Epithelial cell of esophagus (primary cell): ENCODE data around the gene KRTAP10-11.

ENCODE experiments used
- DNase-seq: peaks from one replicate; pipeline ENCODE4 v3.0.0; 2010; ENCODE audit warnings: low read depth
- H3K4me3 ChIP-seq: 2 replicates; pipeline ENCODE4 v1.5.1; 2011; ENCODE audit warnings: mild to moderate bottlenecking, low read length, control low read depth
- TF ChIP-seq, protein P1 (sequence below): IDR thresholded peaks from 2 replicates; pipeline ENCODE4 v1.5.1; 2011; ENCODE audit warnings: low read depth, mild to moderate bottlenecking, low read length, control low read depth, inconsistent platforms; ENCODE audit not compliant: insufficient read depth; ENCODE audit errors: missing control alignments

The KRTAP10-11 gene

DNA sequence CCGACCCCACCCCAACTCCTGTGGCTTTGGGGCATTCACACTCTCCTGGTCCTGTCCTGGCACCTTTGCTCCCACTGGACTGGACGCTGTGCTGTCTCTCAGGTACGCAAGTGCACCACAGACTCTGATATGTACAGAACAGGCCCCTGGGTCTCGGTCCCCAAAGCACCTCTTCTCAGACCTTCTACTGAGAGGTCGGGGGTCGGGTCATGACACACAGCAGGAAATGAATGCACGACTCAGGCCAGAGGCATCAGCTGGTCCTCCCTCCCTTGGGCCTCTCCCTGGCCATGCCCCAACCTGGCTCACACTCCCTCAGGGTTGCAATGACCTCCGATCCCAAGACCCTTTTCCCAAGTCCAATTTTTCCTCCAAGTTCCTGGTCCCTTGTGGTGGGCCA is 49.0 kb downstream of the KRTAP10-11 start:
- H3K4me3 ChIP-seq = no peak overlapping the region
- TF ChIP-seq, protein P1, sequence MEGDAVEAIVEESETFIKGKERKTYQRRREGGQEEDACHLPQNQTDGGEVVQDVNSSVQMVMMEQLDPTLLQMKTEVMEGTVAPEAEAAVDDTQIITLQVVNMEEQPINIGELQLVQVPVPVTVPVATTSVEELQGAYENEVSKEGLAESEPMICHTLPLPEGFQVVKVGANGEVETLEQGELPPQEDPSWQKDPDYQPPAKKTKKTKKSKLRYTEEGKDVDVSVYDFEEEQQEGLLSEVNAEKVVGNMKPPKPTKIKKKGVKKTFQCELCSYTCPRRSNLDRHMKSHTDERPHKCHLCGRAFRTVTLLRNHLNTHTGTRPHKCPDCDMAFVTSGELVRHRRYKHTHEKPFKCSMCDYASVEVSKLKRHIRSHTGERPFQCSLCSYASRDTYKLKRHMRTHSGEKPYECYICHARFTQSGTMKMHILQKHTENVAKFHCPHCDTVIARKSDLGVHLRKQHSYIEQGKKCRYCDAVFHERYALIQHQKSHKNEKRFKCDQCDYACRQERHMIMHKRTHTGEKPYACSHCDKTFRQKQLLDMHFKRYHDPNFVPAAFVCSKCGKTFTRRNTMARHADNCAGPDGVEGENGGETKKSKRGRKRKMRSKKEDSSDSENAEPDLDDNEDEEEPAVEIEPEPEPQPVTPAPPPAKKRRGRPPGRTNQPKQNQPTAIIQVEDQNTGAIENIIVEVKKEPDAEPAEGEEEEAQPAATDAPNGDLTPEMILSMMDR = no peak

GRCh38 chr21:44695641-44696040 is 49.4 kb downstream of the KRTAP10-11 start:
- no peak overlapping the region for H3K4me3 ChIP-seq
- TF ChIP-seq, protein P1 = no peak
- no peak for DNase-seq

More for the DNA sequence above, 49.0 kb downstream of the KRTAP10-11 start:
- DNase-seq = no peak

- no peak for DNase-seq
- TF ChIP-seq, protein P1 = no peak
- no peak overlapping the region for H3K4me3 ChIP-seq
Observed at GRCh38 chr21:44696572-44696971, 50.4 kb downstream of the KRTAP10-11 start.
